ENCODE data around the gene NHS.

Gene NHS

DNA sequence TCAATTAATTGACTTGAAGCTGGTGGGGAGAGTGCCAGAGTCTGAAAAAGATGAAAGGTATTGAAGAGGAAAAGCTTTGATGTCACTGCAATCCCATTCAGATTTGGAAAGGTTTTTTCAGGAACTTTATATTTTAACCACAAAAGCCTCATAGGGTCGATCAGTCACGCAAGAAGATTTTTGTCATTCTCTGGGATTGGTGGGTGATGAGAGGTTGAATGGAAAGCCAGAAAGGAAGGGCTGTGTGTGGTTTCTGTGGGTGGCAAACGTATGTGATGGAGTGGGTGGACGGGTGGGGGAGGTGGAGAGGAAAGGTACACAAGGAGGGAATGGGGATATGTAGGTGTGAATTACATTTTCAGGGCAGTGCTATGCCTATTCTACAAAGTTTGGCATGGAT, 188.5 kb downstream of the NHS start:
- peak in 1 of 2 experiments; percentile 11 for DNase-seq (ENCODE audit: low read depth in 1 of 2, low spot score in 1 of 2)
- H3K27ac ChIP-seq (replicated peaks) = no peak overlapping the region
- TF ChIP-seq SPI1 (IDR thresholded peaks at IDR 0.05; ENCODE audit: borderline replicate concordance, low read depth) (no peak), POLR2AphosphoS5 (IDR thresholded peaks at IDR 0.05; ENCODE audit: low read depth) (no peak), GABPA (IDR thresholded peaks at IDR 0.05; ENCODE audit: low read depth) (no peak)
- TF ChIP-seq, protein P1, sequence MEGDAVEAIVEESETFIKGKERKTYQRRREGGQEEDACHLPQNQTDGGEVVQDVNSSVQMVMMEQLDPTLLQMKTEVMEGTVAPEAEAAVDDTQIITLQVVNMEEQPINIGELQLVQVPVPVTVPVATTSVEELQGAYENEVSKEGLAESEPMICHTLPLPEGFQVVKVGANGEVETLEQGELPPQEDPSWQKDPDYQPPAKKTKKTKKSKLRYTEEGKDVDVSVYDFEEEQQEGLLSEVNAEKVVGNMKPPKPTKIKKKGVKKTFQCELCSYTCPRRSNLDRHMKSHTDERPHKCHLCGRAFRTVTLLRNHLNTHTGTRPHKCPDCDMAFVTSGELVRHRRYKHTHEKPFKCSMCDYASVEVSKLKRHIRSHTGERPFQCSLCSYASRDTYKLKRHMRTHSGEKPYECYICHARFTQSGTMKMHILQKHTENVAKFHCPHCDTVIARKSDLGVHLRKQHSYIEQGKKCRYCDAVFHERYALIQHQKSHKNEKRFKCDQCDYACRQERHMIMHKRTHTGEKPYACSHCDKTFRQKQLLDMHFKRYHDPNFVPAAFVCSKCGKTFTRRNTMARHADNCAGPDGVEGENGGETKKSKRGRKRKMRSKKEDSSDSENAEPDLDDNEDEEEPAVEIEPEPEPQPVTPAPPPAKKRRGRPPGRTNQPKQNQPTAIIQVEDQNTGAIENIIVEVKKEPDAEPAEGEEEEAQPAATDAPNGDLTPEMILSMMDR (IDR thresholded peaks at IDR 0.05; ENCODE audit: insufficient read depth, low read length) = no peak
- TF ChIP-seq, protein P2, sequence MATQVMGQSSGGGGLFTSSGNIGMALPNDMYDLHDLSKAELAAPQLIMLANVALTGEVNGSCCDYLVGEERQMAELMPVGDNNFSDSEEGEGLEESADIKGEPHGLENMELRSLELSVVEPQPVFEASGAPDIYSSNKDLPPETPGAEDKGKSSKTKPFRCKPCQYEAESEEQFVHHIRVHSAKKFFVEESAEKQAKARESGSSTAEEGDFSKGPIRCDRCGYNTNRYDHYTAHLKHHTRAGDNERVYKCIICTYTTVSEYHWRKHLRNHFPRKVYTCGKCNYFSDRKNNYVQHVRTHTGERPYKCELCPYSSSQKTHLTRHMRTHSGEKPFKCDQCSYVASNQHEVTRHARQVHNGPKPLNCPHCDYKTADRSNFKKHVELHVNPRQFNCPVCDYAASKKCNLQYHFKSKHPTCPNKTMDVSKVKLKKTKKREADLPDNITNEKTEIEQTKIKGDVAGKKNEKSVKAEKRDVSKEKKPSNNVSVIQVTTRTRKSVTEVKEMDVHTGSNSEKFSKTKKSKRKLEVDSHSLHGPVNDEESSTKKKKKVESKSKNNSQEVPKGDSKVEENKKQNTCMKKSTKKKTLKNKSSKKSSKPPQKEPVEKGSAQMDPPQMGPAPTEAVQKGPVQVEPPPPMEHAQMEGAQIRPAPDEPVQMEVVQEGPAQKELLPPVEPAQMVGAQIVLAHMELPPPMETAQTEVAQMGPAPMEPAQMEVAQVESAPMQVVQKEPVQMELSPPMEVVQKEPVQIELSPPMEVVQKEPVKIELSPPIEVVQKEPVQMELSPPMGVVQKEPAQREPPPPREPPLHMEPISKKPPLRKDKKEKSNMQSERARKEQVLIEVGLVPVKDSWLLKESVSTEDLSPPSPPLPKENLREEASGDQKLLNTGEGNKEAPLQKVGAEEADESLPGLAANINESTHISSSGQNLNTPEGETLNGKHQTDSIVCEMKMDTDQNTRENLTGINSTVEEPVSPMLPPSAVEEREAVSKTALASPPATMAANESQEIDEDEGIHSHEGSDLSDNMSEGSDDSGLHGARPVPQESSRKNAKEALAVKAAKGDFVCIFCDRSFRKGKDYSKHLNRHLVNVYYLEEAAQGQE (IDR thresholded peaks at IDR 0.05; ENCODE audit: insufficient replicate concordance, low read depth) = no peak
- no peaks in the 10 kb centered on the region for H3K27me3 ChIP-seq (ENCODE audit: insufficient read depth, poor library complexity, severe bottlenecking)
- no peak overlapping the region for H3K4me3 ChIP-seq (replicated peaks; ENCODE audit: insufficient read depth, low read length)

DNA sequence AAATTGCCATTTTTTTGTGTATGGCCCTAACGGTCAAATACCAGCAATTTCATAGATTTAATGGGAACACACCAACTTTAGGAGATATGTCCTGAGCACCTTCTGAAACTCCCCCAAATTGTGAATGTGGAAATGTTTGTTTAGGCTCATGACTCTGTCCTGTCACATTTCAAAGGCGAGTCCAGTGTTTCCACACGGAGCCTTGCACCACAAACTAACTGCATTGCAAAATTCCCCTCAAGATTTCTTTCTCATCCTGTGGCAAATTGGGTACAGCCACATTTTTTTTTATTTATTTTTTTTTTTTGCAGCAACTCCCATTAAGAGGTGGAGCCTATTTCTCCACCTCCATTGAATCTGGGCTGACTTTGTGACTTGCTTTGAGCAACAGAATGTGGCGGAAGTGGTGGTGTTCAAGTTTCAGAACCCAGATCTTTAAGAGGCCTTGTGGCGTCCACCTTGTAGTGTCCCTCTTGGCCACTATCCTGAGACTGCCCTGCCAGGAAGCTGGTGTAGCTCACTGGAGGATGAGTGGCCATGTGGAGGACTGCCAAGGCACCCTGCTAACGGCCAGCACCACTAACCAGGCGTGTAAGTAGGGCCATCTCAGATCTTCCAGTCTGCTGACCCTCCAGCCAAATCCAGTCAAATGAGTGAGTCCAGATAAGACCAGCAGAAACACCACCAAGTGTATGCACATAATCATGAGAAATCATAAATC, 189.8 kb downstream of the NHS start:
- no peaks in the 10 kb centered on the region for H3K27me3 ChIP-seq (ENCODE audit: insufficient read depth, poor library complexity, severe bottlenecking)
- TF ChIP-seq POLR2AphosphoS5 (IDR thresholded peaks at IDR 0.05; ENCODE audit: low read depth) (no peak), SPI1 (IDR thresholded peaks at IDR 0.05; ENCODE audit: borderline replicate concordance, low read depth) (no peak)
- no peak overlapping the region for H3K4me3 ChIP-seq (replicated peaks; ENCODE audit: insufficient read depth, low read length)
- no peak overlapping the region for H3K27ac ChIP-seq (replicated peaks)
- DNase-seq (ENCODE audit: low read depth in 1 of 2, low spot score in 1 of 2) = peak; percentile 32 to 61

DNA sequence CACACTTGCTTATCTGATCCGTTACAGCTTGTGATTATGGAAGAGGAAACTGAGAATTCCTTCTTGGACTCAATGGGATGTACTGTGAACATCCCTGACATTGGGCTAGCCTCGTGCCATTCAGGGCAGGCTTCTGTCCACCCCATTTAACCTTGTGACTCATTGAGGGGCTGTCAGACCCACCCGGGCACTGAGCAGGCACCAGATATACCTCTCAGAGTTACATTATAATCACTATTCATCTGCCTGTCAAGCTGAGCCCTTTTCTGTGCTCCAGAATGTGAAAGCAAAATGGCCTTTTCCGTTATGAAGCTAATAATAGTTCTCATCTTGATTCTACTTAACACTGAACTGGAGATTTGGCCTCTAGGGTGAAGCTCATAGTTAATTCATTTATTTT, 191.7 kb downstream of the NHS start:
- DNase-seq (ENCODE audit: low read depth in 1 of 2, low spot score in 1 of 2) = no peak
- H3K4me3 ChIP-seq (replicated peaks; ENCODE audit: insufficient read depth, low read length) = no peak overlapping the region
- no peak overlapping the region for H3K27ac ChIP-seq (replicated peaks)
- no peaks in the 10 kb centered on the region for H3K27me3 ChIP-seq (ENCODE audit: insufficient read depth, poor library complexity, severe bottlenecking)
- TF ChIP-seq, protein P2 (IDR thresholded peaks at IDR 0.05; ENCODE audit: insufficient replicate concordance, low read depth) = no peak
- TF ChIP-seq, protein P1 (IDR thresholded peaks at IDR 0.05; ENCODE audit: insufficient read depth, low read length) = no peak
- no peak for TF ChIP-seq POLR2AphosphoS5 (IDR thresholded peaks at IDR 0.05; ENCODE audit: low read depth)
- no peak for TF ChIP-seq SPI1 (IDR thresholded peaks at IDR 0.05; ENCODE audit: borderline replicate concordance, low read depth)
- TF ChIP-seq GABPA (IDR thresholded peaks at IDR 0.05; ENCODE audit: low read depth) = no peak

DNA sequence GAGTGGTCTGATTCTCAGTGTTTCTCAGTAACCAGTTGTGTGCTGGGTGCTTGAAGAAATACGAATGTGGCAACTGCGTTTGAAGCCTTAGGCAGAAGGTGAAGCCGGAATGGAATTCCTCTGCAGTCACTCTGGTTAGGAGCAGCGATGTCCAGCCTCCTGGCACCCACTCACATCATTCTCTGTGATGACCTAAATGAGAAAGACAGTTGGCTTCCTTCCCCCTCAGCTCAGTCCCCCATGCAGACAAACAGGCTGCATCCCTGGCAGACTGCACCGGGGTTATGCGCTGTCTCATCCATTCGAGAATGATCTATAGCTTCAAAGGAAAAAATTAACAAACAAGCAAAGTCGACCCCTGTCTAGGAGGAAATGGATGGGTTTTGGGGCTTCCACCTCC, 192.2 kb downstream of the NHS start:
- H3K27ac ChIP-seq (replicated peaks) = no peak overlapping the region
- H3K4me3 ChIP-seq (replicated peaks; ENCODE audit: insufficient read depth, low read length) = no peak overlapping the region
- no peaks in the 10 kb centered on the region for H3K27me3 ChIP-seq (ENCODE audit: insufficient read depth, poor library complexity, severe bottlenecking)
- no peak for DNase-seq (ENCODE audit: low read depth in 1 of 2, low spot score in 1 of 2)
- TF ChIP-seq, protein P2 (IDR thresholded peaks at IDR 0.05; ENCODE audit: insufficient replicate concordance, low read depth) = no peak
- no peak for TF ChIP-seq SPI1 (IDR thresholded peaks at IDR 0.05; ENCODE audit: borderline replicate concordance, low read depth)
